GM23248 (cell line): ENCODE measurements around the gene RAB41.

Experiments
- EZH2 ChIP-seq: fragments of 200-600 bp; sonication (generic); IDR thresholded peaks from 2 replicates; pipeline ENCODE4 v1.6.1; 2018; ENCODE audit warnings: antibody characterized with exemption, mild to moderate bottlenecking; ENCODE audit not compliant: insufficient read depth, poor library complexity, severe bottlenecking
- EZH2phosphoT487 ChIP-seq: fragments of 200-600 bp; sonication (generic); IDR thresholded peaks from 2 replicates; pipeline ENCODE4 v1.6.1; 2018; ENCODE audit warnings: antibody characterized with exemption, moderate library complexity, mild to moderate bottlenecking, low read depth; ENCODE audit not compliant: insufficient read depth

DNA sequence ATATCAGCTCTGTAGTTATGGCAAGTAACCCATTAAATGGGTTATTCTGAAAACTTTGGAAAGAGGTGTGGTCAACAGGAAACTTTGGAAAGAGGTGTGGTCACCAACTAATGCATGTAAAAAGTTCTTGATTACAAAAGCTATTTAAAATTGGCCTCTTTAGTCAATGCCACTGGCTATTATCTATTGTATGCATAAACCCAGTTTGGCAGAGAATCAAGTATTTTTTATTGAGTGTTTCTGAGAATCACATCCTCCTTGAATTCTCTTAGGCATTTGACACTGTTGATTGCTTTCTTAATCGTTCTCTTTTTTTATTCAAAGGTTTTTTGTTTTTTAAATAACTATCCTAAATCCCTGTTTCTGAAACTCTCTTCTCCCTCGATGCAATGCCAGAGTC, 29.5 kb upstream of the RAB41 start:
- TF ChIP-seq EZH2phosphoT487 (no peak), EZH2 (no peak)
